Central memory CD4-positive, alpha-beta T cell (primary cell): ENCODE measurements around the gene FOCAD.

Source experiments
- DNase-seq: peaks from one replicate; pipeline ENCODE4 v3.0.0; 2022

FOCAD gene

GRCh38 chr9:20980832-20981455, 296.9 kb downstream of the FOCAD start:
- no peak for DNase-seq

GRCh38 chr9:20981486-20981885, 297.4 kb downstream of the FOCAD start:
- no peak for DNase-seq

GRCh38 chr9:20984506-20984905, 300.4 kb downstream of the FOCAD start:
- no peak for DNase-seq

GRCh38 chr9:20985851-20986600, 302.0 kb downstream of the FOCAD start:
- no peak for DNase-seq

- no peak for DNase-seq
These were observed 303.5 kb downstream of the FOCAD start for GRCh38 chr9:20987521-20987920.

- DNase-seq: no peak
These were observed 304.0 kb downstream of the FOCAD start for GRCh38 chr9:20988061-20988460.

- DNase-seq: no peak
These were observed 304.7 kb downstream of the FOCAD start for GRCh38 chr9:20988671-20989315.

- no peak for DNase-seq
These were observed 305.9 kb downstream of the FOCAD start for GRCh38 chr9:20989923-20990341.

- no peak for DNase-seq
These were observed 306.8 kb downstream of the FOCAD start for GRCh38 chr9:20990867-20991266.

- no peak for DNase-seq
These were observed 310.4 kb downstream of the FOCAD start for GRCh38 chr9:20994486-20994885.

- no peak for DNase-seq
These were observed 311.6 kb downstream of the FOCAD start for GRCh38 chr9:20995616-20996015.

- no peak for DNase-seq
These were observed 312.8 kb downstream of the FOCAD start for GRCh38 chr9:20996809-20997208.

GRCh38 chr9:20997503-20998076, 313.5 kb downstream of the FOCAD start:
- DNase-seq: no peak

- peak; percentile 7 for DNase-seq
These were observed 317.5 kb downstream of the FOCAD start for GRCh38 chr9:21001581-21001980.

- DNase-seq: peak; percentile 26
These were observed 318.0 kb downstream of the FOCAD start for GRCh38 chr9:21002040-21002439.

GRCh38 chr9:21015129-21015815, 331.2 kb downstream of the FOCAD start:
- DNase-seq: no peak

GRCh38 chr9:21015995-21016394, 331.9 kb downstream of the FOCAD start:
- DNase-seq: no peak

- DNase-seq: no peak
These were observed 332.8 kb downstream of the FOCAD start for GRCh38 chr9:21016701-21017491.

GRCh38 chr9:21018177-21018576, 334.1 kb downstream of the FOCAD start:
- no peak for DNase-seq

GRCh38 chr9:21023861-21024260, 339.8 kb downstream of the FOCAD start:
- no peak for DNase-seq

- DNase-seq: no peak
These were observed 343.2 kb downstream of the FOCAD start for GRCh38 chr9:21027295-21027694.

- no peak for DNase-seq
These were observed 344.4 kb downstream of the FOCAD start for GRCh38 chr9:21028466-21028865.
